ENCODE results near the gene PPIL6.

PPIL6 gene

DNA sequence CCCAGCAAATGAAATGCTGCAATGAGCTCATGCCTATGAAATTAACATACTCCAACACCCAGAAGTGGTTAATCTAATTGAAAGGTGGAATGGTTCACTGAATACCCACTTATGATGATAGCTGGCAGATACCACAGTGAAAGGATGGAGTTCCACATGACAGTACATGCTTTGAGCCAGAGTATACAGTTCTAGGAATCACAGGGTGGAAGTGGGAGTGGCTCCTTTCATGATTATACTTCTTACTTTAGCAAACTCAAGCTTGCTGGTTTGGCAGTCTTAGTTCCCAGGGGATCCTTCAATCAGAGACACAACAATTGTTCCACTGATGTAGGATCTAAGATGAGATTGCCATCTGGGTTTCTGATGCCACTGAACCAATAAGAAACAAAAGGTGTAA is 79.6 kb downstream of the PPIL6 start:
- no peak for DNase-seq

GRCh38 chr6:109360281-109360680 is 80.1 kb downstream of the PPIL6 start:
- DNase-seq = no peak

DNA sequence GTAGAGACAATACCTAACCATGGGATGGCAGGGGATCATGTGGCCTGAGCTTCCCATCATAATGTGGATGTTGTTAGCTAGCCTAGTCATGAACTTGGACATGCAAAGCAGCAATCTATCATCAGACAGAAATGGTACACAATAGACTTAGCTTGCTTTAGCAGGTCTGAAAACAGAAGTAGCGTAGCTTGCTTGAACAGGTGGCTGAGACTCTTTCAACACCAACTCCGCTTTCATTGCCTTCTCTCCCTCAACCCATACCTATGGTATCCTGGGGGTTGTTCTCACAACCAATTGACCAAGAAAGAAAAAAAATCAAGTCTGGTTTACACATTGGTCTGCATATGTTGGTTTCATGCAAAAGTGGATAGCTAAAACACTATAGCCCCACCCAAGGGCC is 81.2 kb downstream of the PPIL6 start:
- DNase-seq = no peak

DNA sequence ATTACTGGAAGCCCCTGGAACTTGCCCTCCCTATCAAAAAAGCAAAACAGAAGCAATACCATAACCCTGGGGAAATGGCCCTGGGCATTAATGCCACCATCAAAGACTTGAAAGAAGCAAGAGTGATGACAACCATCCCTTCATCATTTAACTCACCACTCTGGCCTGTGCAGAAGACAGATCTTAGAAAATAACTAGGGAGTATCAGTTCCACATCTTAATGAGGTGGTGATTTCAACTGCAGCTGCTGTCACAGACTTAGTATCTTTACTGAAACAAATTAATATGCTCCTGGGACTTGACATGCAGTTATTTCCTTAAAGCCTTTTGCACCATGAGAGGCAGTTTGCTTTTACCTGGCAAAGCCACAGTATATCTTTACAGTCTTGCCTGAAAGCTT is 82.2 kb downstream of the PPIL6 start:
- no peak for DNase-seq

DNA sequence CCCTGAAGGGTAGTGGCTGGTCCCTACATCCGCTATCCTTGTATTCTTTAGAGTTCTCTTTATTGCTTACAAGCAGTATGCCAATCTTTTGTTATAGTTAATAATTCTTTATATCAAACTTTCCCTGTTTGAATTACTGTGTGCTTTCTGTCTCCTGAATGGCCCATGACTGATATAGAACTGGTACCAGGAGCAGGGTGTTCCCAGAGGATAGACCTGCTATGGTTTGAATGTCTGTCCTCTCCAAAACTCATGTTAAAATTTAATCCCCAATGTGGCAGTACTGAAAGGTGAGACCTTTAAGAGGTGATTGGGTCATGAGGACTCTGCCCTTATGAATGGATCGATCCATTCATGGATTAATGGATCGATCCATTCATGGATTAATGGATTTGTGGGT is 84.2 kb downstream of the PPIL6 start:
- DNase-seq = no peak

- no peak for DNase-seq
Observed at GRCh38 chr6:109351231-109352130, 88.9 kb downstream of the PPIL6 start.

- DNase-seq = peak; percentile 17
Observed at GRCh38 chr6:109349419-109349987, 90.9 kb downstream of the PPIL6 start.

- no peak for DNase-seq
Observed at GRCh38 chr6:109348226-109348625, 92.2 kb downstream of the PPIL6 start.

- no peak for DNase-seq
Observed at GRCh38 chr6:109347779-109348178, 92.6 kb downstream of the PPIL6 start.

DNA sequence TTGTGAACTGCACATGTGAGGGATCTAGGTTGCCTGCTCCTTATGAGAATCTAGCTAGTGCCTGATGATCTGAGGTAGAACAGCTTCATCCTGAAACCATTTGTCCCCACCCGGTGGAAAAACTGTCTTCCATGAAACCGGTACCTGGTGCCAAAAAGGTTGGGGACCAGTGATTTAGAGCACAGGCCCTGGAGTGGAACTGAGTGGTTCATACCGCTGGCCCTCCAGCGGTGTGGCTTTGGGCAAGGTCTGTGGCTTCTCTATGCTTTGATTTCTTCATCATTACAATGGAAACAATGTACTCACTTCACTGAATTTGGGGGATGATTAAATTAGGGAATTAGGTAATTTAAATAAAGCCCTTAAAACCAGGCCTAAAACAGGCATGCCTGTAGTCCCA is 94.4 kb downstream of the PPIL6 start:
- DNase-seq = no peak

GRCh38 chr6:109344226-109344625 is 96.2 kb downstream of the PPIL6 start:
- DNase-seq = no peak

- no peak for DNase-seq
Observed at GRCh38 chr6:109343518-109343917, 96.9 kb downstream of the PPIL6 start.

DNA sequence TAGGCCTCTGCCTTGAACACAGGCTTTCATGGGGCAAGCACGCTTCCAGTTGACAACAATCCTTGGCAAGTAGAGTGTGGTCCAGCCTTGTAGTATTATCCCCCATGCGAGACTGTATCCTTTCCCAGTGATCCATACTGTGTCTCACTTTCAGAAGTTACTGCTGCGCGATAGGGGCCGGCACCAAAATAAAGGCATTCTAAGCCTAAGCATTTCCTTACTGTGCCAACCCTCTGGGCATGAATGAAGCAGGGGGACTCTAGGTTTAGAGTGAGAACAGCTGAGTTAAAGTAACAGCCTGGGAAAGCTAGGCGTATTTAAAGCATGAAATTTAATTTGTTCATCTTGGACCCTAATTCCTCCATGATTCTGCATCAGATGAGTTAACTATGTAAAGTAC is 97.5 kb downstream of the PPIL6 start:
- no peak for DNase-seq

DNA sequence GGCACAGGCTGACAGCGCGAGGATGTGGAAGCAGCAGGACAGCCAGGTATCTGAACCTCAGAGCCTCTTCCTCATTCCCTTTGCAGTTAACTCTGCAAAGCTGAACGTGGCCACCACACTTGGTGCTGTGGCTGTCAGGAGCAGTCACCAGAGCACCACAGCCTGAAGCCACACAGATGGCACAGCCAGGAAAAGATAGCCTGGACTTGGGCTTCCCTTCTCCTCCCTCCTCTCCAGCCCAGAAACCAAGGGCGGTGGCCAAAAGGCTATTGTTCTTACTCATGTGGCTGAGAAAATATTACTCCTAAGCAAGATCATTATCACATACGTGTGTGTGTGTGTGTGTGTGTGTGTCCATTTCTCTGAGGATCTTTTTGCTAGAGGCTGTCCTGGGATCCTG is 97.9 kb downstream of the PPIL6 start:
- no peak for DNase-seq

- no peak for DNase-seq
Observed at GRCh38 chr6:109340811-109341210, 99.6 kb downstream of the PPIL6 start.
